H7 (cell line): ENCODE data around the gene PLTP. TPM values are rescaled to one million over a fixed set of nuclear protein-coding genes. Genes with fewer than 3 reads are reported as not detected.

Source experiments
- DNase-seq: peaks from one replicate; pipeline ENCODE4 v3.0.0; 2012
- H3K27me3 ChIP-seq: 2 replicates; pipeline ENCODE4 v1.6.0; 2011; ENCODE audit warnings: mild to moderate bottlenecking, low read length; ENCODE audit not compliant: control insufficient read depth, insufficient read depth
- H3K36me3 ChIP-seq: replicated peaks from 2 replicates; pipeline ENCODE4 v1.5.1; 2011; ENCODE audit warnings: low read length; ENCODE audit not compliant: control insufficient read depth, insufficient read depth
- H3K4me3 ChIP-seq: 2 replicates; pipeline ENCODE4 v1.5.1; 2011; ENCODE audit warnings: low read depth, mild to moderate bottlenecking, control low read depth, low read length, moderate library complexity; ENCODE audit not compliant: insufficient read depth
- total RNA-seq: library from RNA; depleted of rRNA; stranded (reverse); fragments of >200 nt; shearing (Covaris generic); gene quantifications from 2 replicates; pipeline ENCODE4 v1.2.3, GENCODE V29; 2014

PLTP gene
- total RNA-seq, 1 experiment from 2014 or later = 104 TPM

- DNase-seq = no peak
- H3K36me3 ChIP-seq = peaks cover 56% of the 10 kb centered on the region
- H3K27me3 ChIP-seq = no peaks in the 10 kb centered on the region
- no peak overlapping the region for H3K4me3 ChIP-seq
Measured at GRCh38 chr20:45948261-45948733, 36.3 kb upstream of the PLTP start.

GRCh38 chr20:45947110-45947866 lies 35.3 kb upstream of the PLTP start:
- Histone ChIP-seq H3K36me3 (peaks cover 61% of the 10 kb centered on the region), H3K4me3 (no peak overlapping the region), H3K27me3 (no peaks in the 10 kb centered on the region)
- no peak for DNase-seq

GRCh38 chr20:45946149-45946970 lies 34.4 kb upstream of the PLTP start:
- Histone ChIP-seq H3K27me3 (no peaks in the 10 kb centered on the region), H3K36me3 (peaks cover 55% of the 10 kb centered on the region), H3K4me3 (no peak overlapping the region)
- no peak for DNase-seq

DNA sequence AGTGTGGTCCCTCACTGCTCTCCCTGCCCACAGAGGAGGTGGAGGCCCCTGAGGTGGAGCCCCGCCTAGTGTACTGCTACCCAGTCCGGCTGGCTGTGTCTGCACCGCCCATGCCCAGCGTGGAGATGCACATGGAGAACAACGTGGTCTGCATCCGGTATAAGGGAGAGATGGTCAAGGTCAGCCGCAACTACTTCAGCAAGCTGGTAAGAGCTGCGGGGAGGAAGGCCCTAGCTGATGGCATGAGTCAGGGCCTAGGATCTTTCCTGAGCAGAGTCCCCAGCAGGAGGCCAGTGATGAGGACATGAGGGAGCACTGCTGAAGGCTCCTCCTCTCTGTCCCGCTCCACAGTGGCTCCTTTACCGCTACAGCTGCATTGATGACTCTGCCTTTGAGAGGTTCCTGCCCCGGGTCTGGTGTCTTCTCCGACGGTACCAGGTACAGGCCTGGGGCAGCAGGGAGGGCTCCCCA lies 33.8 kb upstream of the PLTP start:
- Histone ChIP-seq H3K4me3 (no peak overlapping the region), H3K27me3 (no peaks in the 10 kb centered on the region), H3K36me3 (peaks cover 58% of the 10 kb centered on the region)
- no peak for DNase-seq

DNA sequence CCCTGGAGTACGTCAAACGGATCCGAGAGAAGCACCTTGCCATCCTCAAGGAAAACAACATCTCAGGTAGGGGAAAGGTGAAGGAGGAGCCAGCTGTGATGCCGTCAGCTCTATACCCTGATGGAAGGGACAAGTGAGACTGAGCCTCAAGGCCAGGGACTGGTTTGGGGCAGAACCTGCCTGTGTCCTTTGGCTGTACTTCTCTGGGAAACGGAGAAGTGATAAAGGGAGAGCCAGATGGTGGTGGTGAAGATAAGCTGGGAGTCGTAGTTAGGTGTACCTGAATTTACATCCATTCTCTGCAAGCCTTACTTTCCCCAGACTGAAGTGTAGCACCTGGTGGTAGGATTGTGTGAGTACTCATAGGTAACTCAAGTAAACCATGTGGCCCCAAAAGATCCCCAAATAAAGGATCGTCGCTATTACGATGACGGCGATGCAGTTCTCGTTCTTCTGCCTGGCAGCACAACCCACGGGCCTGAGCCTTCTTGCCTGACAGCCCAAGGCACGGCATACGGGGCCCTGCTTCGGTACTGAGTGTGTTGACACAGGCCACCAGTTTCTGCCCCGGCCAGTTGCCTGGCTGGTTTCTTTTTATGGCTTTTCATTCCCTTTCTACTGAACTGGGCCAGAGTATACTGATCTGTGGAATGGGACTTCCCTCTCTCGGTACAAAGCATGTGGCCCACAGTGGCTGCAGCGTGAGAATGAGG lies 33.2 kb upstream of the PLTP start:
- H3K36me3 ChIP-seq = peaks cover 61% of the 10 kb centered on the region
- no peak overlapping the region for H3K4me3 ChIP-seq
- no peaks in the 10 kb centered on the region for H3K27me3 ChIP-seq
- DNase-seq = no peak

DNA sequence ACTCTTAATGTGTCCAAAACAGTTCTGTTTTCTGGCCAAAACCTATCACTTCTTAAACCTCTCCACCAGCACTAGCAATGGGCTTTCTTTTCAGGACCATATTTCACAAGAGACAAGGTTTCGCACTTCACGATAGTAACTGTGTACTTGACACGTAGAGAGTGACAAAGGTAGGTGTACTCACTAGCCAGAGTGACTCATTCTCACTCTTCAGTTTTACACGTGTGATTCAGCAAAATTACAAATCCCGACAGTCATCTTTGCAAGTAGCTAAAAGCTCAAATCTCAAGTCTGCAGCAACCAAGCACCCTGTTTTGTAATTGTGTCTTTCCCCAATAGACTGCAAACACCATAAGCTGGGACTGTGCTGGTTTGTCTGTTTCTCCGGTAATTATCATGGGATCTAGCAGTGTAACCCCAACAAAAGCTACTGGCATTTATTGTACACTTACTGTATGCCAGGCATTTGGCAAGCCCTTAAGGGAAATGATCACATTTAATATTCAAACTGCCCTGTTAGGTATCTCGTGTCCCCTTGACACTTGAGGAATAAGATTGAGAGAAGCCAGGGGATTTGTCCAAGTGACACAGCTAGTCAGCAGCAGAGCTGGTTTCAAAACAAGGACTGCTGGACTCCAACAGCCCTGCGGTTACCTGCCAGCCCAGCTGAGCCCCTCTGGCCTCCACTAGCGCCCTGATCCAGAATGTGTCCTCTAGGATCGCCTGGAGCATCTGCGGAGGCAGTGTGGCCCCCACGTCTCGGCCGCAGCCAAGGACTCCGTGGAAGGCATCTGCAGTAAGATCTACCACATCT lies 32.4 kb upstream of the PLTP start:
- peaks cover 62% of the 10 kb centered on the region for H3K36me3 ChIP-seq
- no peak for DNase-seq
- H3K27me3 ChIP-seq = no peaks in the 10 kb centered on the region
- no peak overlapping the region for H3K4me3 ChIP-seq

- H3K4me3 ChIP-seq = no peak overlapping the region
- DNase-seq = no peak
- no peaks in the 10 kb centered on the region for H3K27me3 ChIP-seq
- peaks cover 63% of the 10 kb centered on the region for H3K36me3 ChIP-seq
Measured at GRCh38 chr20:45943613-45944012, 31.7 kb upstream of the PLTP start.

DNA sequence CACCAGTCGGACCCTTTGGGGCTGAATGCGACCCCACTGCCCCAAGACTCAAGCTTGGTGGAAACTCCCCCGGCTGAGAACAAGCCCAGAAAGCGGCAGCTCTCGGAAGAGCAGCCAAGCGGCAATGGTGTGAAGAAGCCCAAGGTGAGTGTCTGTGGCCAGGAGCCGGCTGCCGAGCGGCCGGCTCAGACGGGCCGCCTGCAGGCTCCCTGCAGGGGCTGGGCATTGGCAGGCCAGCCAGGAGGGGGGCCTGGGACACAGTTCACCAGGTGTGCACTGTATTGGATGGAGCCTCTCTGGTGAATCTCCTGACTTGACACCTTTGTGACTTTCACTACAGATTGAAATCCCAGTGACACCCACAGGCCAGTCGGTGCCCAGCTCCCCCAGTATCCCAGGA lies 28.5 kb upstream of the PLTP start:
- peaks cover 54% of the 10 kb centered on the region for H3K36me3 ChIP-seq
- DNase-seq = peak; percentile 21
- H3K4me3 ChIP-seq = no peak overlapping the region
- H3K27me3 ChIP-seq = no peaks in the 10 kb centered on the region

DNA sequence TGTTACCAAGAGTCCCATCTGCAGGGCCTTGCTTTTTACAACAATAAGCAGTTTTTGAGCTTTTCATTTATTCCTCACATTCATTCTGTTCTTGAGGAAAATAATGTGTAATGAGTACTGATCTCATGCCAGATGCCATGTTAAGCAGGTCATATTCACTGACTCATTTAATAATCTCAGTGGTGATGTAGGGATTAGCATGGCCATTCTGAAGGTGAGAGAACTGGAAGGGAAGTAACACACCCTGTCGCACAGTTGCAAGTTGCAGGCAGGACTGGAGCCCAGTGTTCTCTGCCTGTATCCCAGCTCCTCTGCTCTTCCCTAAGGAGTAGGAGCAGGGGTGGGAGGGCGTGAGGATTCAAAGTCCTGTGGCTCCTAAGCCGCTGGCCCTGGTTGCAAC lies 28.1 kb upstream of the PLTP start:
- DNase-seq = peak; percentile 20
- H3K4me3 ChIP-seq = no peak overlapping the region
- no peaks in the 10 kb centered on the region for H3K27me3 ChIP-seq
- H3K36me3 ChIP-seq = peaks cover 51% of the 10 kb centered on the region

GRCh38 chr20:45938727-45939438 lies 26.9 kb upstream of the PLTP start:
- no peak overlapping the region for H3K4me3 ChIP-seq
- no peaks in the 10 kb centered on the region for H3K27me3 ChIP-seq
- peaks cover 40% of the 10 kb centered on the region for H3K36me3 ChIP-seq
- DNase-seq = peak; percentile 88

DNA sequence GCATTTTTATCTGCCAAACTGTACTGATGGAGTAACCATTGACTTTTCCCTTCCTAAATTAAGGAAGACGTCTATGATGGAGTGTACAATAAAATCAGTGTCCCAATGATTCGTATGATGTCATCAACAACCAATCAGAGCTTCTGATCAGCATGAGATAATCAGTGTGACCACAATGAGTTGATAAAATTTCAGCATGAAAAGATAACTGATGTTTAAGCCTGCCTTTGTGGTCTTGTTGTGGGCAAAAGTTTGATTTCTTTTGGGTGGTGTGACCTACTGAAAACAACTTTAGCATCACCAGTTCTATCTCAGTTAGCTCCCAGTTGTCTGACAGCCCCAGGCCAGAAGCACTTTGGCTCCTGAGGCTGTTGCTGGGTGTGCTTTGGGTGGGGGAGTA lies 25.8 kb upstream of the PLTP start:
- DNase-seq = no peak
- Histone ChIP-seq H3K36me3 (peaks cover 29% of the 10 kb centered on the region), H3K4me3 (no peak overlapping the region)

DNA sequence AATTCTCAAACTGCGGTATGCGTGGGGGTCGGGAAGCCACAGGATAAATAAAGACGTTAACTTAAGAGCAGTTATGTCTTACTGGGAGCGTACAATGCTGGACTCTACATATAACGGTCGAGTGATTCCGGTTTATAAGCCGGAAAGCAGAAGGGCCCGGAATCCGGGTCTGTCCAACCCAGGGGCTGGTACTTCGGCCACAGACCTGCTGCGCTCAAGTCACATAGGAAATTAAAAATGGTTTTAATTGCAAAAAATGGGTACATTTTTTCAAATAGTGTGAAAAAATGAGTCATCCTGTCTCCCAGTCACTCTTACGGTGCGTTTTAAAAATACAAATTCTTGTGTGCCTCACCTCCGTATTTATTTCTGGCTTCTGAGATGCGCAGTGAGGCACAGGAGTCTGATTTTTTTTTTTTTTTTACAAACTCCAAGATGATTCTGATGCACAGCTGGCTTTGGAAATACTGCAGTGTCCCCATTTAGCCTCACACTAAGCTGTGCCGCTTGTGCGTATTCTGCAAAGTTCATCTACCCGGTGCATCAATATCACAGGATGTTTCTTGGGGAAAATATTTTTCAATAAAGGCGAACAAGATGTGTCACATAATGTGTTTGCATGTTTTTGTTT lies 23.6 kb upstream of the PLTP start:
- Histone ChIP-seq H3K36me3 (peaks cover 23% of the 10 kb centered on the region), H3K27me3 (no peaks in the 10 kb centered on the region), H3K4me3 (peak overlapping the region; percentile 62)
- no peak for DNase-seq

More for the DNA sequence above, 25.8 kb upstream of the PLTP start:
- H3K27me3 ChIP-seq = no peaks in the 10 kb centered on the region
